OCI-LY7 (cell line): Measurements from ENCODE around the gene LILRB1.
"Not testable (repeated sequence)": the region's sequence is repeated elsewhere in the genome, so short reads cannot be mapped to it uniquely, and the experiment has no call there.

ENCODE experiments used
- CTCF ChIP-seq: fragments of 200-600 bp; sonication (generic); conservative IDR thresholded peaks from 2 replicates; pipeline ENCODE4 v1.5.1; 2014; ENCODE audit warnings: mild to moderate bottlenecking, antibody characterized with exemption, low read length, moderate library complexity, mixed read lengths
- EZH2phosphoT487 ChIP-seq: fragments of 200-600 bp; sonication (generic); IDR thresholded peaks from 2 replicates; pipeline ENCODE4 v1.6.1; 2018; ENCODE audit warnings: low read depth, borderline replicate concordance, mild to moderate bottlenecking, mixed run types, antibody characterized with exemption, low read length, moderate library complexity, mixed read lengths

GRCh38 chr19:54593931-54594626 lies 36.2 kb upstream of the LILRB1 start:
- TF ChIP-seq EZH2phosphoT487, CTCF: not testable (repeated sequence)
